ENCODE measurements around the gene SMC1B. TPM values are rescaled to one million over a fixed set of nuclear protein-coding genes. Genes with fewer than 3 reads are reported as not detected.
"Not testable (repeated sequence)": the region's sequence is repeated elsewhere in the genome, so short reads cannot be mapped to it uniquely, and the experiment has no call there.

The SMC1B gene
- total RNA-seq, 1 donor from 2014 or later: 0.07 TPM

GRCh38 chr22:45452565-45453379 is 39.4 kb upstream of the SMC1B start:
- Mint-ChIP-seq H3K27me3 (peaks cover 6% of the 10 kb centered on the region), H3K4me3 (peak overlapping the region; percentile 49), H3K27ac (peak overlapping the region; percentile 56), H3K9me3 (no peaks in the 10 kb centered on the region), H3K4me1 (ENCODE audit: unreplicated experiment) (peaks cover 52% of the 10 kb centered on the region), H3K36me3 (no peaks in the 10 kb centered on the region)
- no peak for DNase-seq (ENCODE audit: extremely low spot score, unreplicated experiment)
- no peak for TF ChIP-seq CTCF (conservative IDR thresholded peaks at IDR 0.05)

GRCh38 chr22:45451972-45452371 is 38.6 kb upstream of the SMC1B start:
- TF ChIP-seq CTCF (conservative IDR thresholded peaks at IDR 0.05): no peak
- Mint-ChIP-seq H3K4me3 (no peak overlapping the region), H3K36me3 (no peaks in the 10 kb centered on the region), H3K27me3 (peaks cover 6% of the 10 kb centered on the region), H3K9me3 (no peaks in the 10 kb centered on the region), H3K27ac (no peak overlapping the region), H3K4me1 (ENCODE audit: unreplicated experiment) (peaks cover 45% of the 10 kb centered on the region)
- no peak for DNase-seq (ENCODE audit: extremely low spot score, unreplicated experiment)

- no peak overlapping the region for H3K27ac Mint-ChIP-seq
- H3K4me3 Mint-ChIP-seq: no peak overlapping the region
- H3K9me3 Mint-ChIP-seq: no peaks in the 10 kb centered on the region
- H3K27me3 Mint-ChIP-seq: peaks cover 6% of the 10 kb centered on the region
- no peak for DNase-seq (ENCODE audit: extremely low spot score, unreplicated experiment)
- peaks cover 43% of the 10 kb centered on the region for H3K4me1 Mint-ChIP-seq (ENCODE audit: unreplicated experiment)
- no peak for TF ChIP-seq CTCF (conservative IDR thresholded peaks at IDR 0.05)
- no peaks in the 10 kb centered on the region for H3K36me3 Mint-ChIP-seq
These were observed 37.7 kb upstream of the SMC1B start for GRCh38 chr22:45450921-45451651.

- Mint-ChIP-seq H3K36me3 (no peaks in the 10 kb centered on the region), H3K4me3 (no peak overlapping the region), H3K4me1 (ENCODE audit: unreplicated experiment) (peaks cover 34% of the 10 kb centered on the region), H3K27me3 (peaks cover 6% of the 10 kb centered on the region), H3K9me3 (no peaks in the 10 kb centered on the region), H3K27ac (no peak overlapping the region)
- no peak for DNase-seq (ENCODE audit: extremely low spot score, unreplicated experiment)
- no peak for TF ChIP-seq CTCF (conservative IDR thresholded peaks at IDR 0.05)
These were observed 36.8 kb upstream of the SMC1B start for GRCh38 chr22:45450101-45450785.

- not testable (repeated sequence) for H3K9me3 Mint-ChIP-seq; H3K36me3 Mint-ChIP-seq; DNase-seq (ENCODE audit: extremely low spot score, unreplicated experiment); H3K4me3 Mint-ChIP-seq; H3K27me3 Mint-ChIP-seq; H3K27ac Mint-ChIP-seq
- H3K4me1 Mint-ChIP-seq (ENCODE audit: unreplicated experiment): peaks cover 30% of the 10 kb centered on the region
These were observed 36.0 kb upstream of the SMC1B start for GRCh38 chr22:45449442-45449841.

All from type B pancreatic cell (in vitro differentiated cells).